ENCODE data around the gene TRIM41. TPM values are rescaled to one million over a fixed set of nuclear protein-coding genes. Genes with fewer than 3 reads are reported as not detected.
A peak's percentile ranks its signal among the peaks of the same experiment; 100 is the strongest.

TRIM41 gene
- total RNA-seq, 2 donors from 2014 or later, result 16.9 to 28.3 TPM

GRCh38 chr5:181203093-181203711, 19.9 kb upstream of the TRIM41 start:
- no peaks in the 10 kb centered on the region for H3K9me3 ChIP-seq
- TF ChIP-seq CTCF (IDR thresholded peaks at IDR 0.05) (no peak), POLR2A (IDR thresholded peaks at IDR 0.05) (no peak), POLR2AphosphoS5 (IDR thresholded peaks at IDR 0.05) (no peak)
- H3K27me3 ChIP-seq (replicated peaks; ENCODE audit: insufficient read depth), result no peaks in the 10 kb centered on the region
- H3K36me3 ChIP-seq, result no peaks in the 10 kb centered on the region
- intact Hi-C loops (cut with DNase I), result no loop called here
- H3K4me3 ChIP-seq, result no peak overlapping the region
- no peak for DNase-seq (ENCODE audit: low spot score)
- 72% methylated on average over 11 of the region's 11 CpGs for WGBS
- peaks cover 14% of the 10 kb centered on the region for H3K4me1 ChIP-seq (replicated peaks)
- no peak overlapping the region for H3K27ac ChIP-seq

GRCh38 chr5:181203777-181204112, 19.3 kb upstream of the TRIM41 start:
- intact Hi-C loops (cut with DNase I), result no loop called here
- peaks cover 14% of the 10 kb centered on the region for H3K4me1 ChIP-seq (replicated peaks)
- DNase-seq (ENCODE audit: low spot score), result no peak
- no peaks in the 10 kb centered on the region for H3K9me3 ChIP-seq
- H3K27me3 ChIP-seq (replicated peaks; ENCODE audit: insufficient read depth), result no peaks in the 10 kb centered on the region
- no peak for TF ChIP-seq POLR2AphosphoS5 (IDR thresholded peaks at IDR 0.05)
- no peak for TF ChIP-seq POLR2A (IDR thresholded peaks at IDR 0.05)
- TF ChIP-seq CTCF (IDR thresholded peaks at IDR 0.05), result no peak
- H3K4me3 ChIP-seq, result peak overlapping the region; percentile 53 to 60
- H3K36me3 ChIP-seq, result no peaks in the 10 kb centered on the region
- whole genome bisulfite sequencing, result 9% methylated on average over 16 of the region's 17 CpGs
- peak overlapping the region; percentile 39 to 68 for H3K27ac ChIP-seq

- TF ChIP-seq CTCF (IDR thresholded peaks at IDR 0.05) (no peak), POLR2AphosphoS5 (IDR thresholded peaks at IDR 0.05) (no peak), POLR2A (IDR thresholded peaks at IDR 0.05) (no peak)
- Histone ChIP-seq H3K4me1 (replicated peaks) (peaks cover 14% of the 10 kb centered on the region), H3K27ac (peak overlapping the region; percentile 66 to 68), H3K9me3 (no peaks in the 10 kb centered on the region), H3K4me3 (peak overlapping the region; percentile 53 to 60), H3K36me3 (no peaks in the 10 kb centered on the region), H3K27me3 (replicated peaks; ENCODE audit: insufficient read depth) (no peaks in the 10 kb centered on the region)
- DNase-seq (ENCODE audit: low spot score), result no peak
- WGBS, result under 1% methylated on average over 66 of the region's 67 CpGs
- intact Hi-C loops (cut with DNase I), result no loop called here
Measured at GRCh38 chr5:181204113-181204825, 18.8 kb upstream of the TRIM41 start.

GRCh38 chr5:181204826-181205760, 18.0 kb upstream of the TRIM41 start, which contains the start of gene TRIM7:
Gene TRIM7, minus strand, starts transcription at chr5:181205196. Its CDS starts 86 bp downstream, at chr5:181205110.
- no peak for TF ChIP-seq CTCF (IDR thresholded peaks at IDR 0.05)
- peak; percentile 45 for TF ChIP-seq POLR2A (IDR thresholded peaks at IDR 0.05)
- no peak for DNase-seq (ENCODE audit: low spot score)
- no peaks in the 10 kb centered on the region for H3K36me3 ChIP-seq
- H3K27ac ChIP-seq, result peak within 1 kb of the TSS; percentile 66 to 68
- H3K4me3 ChIP-seq, result peak within 1 kb of the TSS; percentile 53 to 60
- intact Hi-C loops (cut with DNase I), result no loop called here
- WGBS, result 3% methylated on average over 39 of the region's 94 CpGs
- no peaks in the 10 kb centered on the region for H3K9me3 ChIP-seq
- no peaks in the 10 kb centered on the region for H3K27me3 ChIP-seq (replicated peaks; ENCODE audit: insufficient read depth)
- peaks cover 14% of the 10 kb centered on the region for H3K4me1 ChIP-seq (replicated peaks)

Measured in prostate gland (tissue), 2 donors.